GM10266 (cell line): Measurements from ENCODE around the gene RRAGD.

Source experiments
- DNase-seq: peaks from one replicate; pipeline ENCODE4 v3.0.0; 2012; ENCODE audit errors: extremely low spot score
- CTCF ChIP-seq: IDR thresholded peaks from 2 replicates; pipeline ENCODE4 v1.5.1; 2012; ENCODE audit warnings: mild to moderate bottlenecking, low read depth; ENCODE audit not compliant: control insufficient read depth, insufficient read depth; ENCODE audit errors: missing control alignments

The RRAGD gene

GRCh38 chr6:89387516-89388201 lies 24.4 kb downstream of the RRAGD start:
- DNase-seq: peak; percentile 40
- no peak for TF ChIP-seq CTCF

- no peak for TF ChIP-seq CTCF
Measured at GRCh38 chr6:89386917-89387491, 25.1 kb downstream of the RRAGD start.

GRCh38 chr6:89385846-89386245 lies 26.2 kb downstream of the RRAGD start:
- DNase-seq: no peak
- no peak for TF ChIP-seq CTCF

More at GRCh38 chr6:89386917-89387491, 25.1 kb downstream of the RRAGD start:
- no peak for DNase-seq

- no peak for TF ChIP-seq CTCF
- DNase-seq: no peak
Measured at GRCh38 chr6:89385156-89385667, 26.9 kb downstream of the RRAGD start.

GRCh38 chr6:89381031-89381430 lies 31.0 kb downstream of the RRAGD start:
- no peak for TF ChIP-seq CTCF
- no peak for DNase-seq

GRCh38 chr6:89379281-89379680 lies 32.8 kb downstream of the RRAGD start:
- TF ChIP-seq CTCF: no peak
- no peak for DNase-seq

GRCh38 chr6:89378628-89379027 lies 33.4 kb downstream of the RRAGD start:
- DNase-seq: no peak
- no peak for TF ChIP-seq CTCF
